ENCODE results near the gene INSM1. TPM values are rescaled to one million over a fixed set of nuclear protein-coding genes. Genes with fewer than 3 reads are reported as not detected.

Gene INSM1
- total RNA-seq, 1 experiment from 2014 or later = not detected

GRCh38 chr20:20370094-20370575 is 2.2 kb downstream of the INSM1 start:
- Histone ChIP-seq H3K4me3 (no peak overlapping the region), H3K4me1 (replicated peaks; ENCODE audit: insufficient read depth) (no peaks in the 10 kb centered on the region), H3K9me3 (ENCODE audit: insufficient read depth, low read depth) (no peaks in the 10 kb centered on the region), H4K20me1 (ENCODE audit: insufficient read depth) (no peaks in the 10 kb centered on the region), H3K36me3 (ENCODE audit: low read depth) (no peaks in the 10 kb centered on the region), H3F3A (ENCODE audit: insufficient read depth, low read depth) (no peaks in the 10 kb centered on the region), H3K9me2 (ENCODE audit: insufficient read depth) (no peaks in the 10 kb centered on the region), H3K27ac (no peak overlapping the region), H2AFZ (no peak overlapping the region), H3K4me2 (no peak overlapping the region), H3K27me3 (ENCODE audit: insufficient read depth, low read depth) (peaks cover 19% of the 10 kb centered on the region), H3K79me2 (ENCODE audit: low read depth) (no peaks in the 10 kb centered on the region)
- intact Hi-C loops (cut with micrococcal nuclease; ENCODE audit: unreplicated experiment) = no loop called here
- CTCF ChIA-PET = no interaction called here
- no peak for DNase-seq
- POLR2A ChIA-PET (ENCODE audit: unreplicated experiment) = no interaction called here
- no TSS peak for BruUV-seq (replicated peaks)
- TF ChIP-seq, protein P1, sequence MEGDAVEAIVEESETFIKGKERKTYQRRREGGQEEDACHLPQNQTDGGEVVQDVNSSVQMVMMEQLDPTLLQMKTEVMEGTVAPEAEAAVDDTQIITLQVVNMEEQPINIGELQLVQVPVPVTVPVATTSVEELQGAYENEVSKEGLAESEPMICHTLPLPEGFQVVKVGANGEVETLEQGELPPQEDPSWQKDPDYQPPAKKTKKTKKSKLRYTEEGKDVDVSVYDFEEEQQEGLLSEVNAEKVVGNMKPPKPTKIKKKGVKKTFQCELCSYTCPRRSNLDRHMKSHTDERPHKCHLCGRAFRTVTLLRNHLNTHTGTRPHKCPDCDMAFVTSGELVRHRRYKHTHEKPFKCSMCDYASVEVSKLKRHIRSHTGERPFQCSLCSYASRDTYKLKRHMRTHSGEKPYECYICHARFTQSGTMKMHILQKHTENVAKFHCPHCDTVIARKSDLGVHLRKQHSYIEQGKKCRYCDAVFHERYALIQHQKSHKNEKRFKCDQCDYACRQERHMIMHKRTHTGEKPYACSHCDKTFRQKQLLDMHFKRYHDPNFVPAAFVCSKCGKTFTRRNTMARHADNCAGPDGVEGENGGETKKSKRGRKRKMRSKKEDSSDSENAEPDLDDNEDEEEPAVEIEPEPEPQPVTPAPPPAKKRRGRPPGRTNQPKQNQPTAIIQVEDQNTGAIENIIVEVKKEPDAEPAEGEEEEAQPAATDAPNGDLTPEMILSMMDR (conservative IDR thresholded peaks at IDR 0.05) = no peak
- TF ChIP-seq EZH2 (IDR thresholded peaks at IDR 0.05; ENCODE audit: low read depth) = no peak

DNA sequence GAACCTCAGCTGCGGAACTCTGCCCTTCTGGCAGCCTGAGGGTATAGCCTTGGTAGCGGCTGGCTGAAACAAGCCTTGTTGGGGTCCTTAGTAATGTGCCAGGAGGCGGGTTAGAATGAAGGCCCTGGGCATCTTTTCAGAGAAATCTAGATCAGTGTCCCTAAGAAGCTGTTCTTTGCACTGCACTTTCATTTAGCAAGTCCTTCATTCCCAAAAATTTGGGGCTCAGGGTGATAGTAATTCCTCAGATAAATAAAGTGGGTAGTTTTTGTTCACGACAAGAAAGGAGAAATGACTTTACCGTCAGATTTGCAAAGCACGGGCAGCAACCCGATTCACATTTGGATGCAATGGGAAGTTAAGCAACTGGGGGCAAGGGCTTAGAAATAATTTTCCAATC is 3.2 kb downstream of the INSM1 start:
- H4K20me1 ChIP-seq (ENCODE audit: insufficient read depth) = no peaks in the 10 kb centered on the region
- no peaks in the 10 kb centered on the region for H3K4me1 ChIP-seq (replicated peaks; ENCODE audit: insufficient read depth)
- peaks cover 22% of the 10 kb centered on the region for H3K27me3 ChIP-seq (ENCODE audit: insufficient read depth, low read depth)
- no peak overlapping the region for H3K4me3 ChIP-seq
- H3K79me2 ChIP-seq (ENCODE audit: low read depth) = no peaks in the 10 kb centered on the region
- TF ChIP-seq EZH2 (IDR thresholded peaks at IDR 0.05; ENCODE audit: low read depth) = no peak
- TF ChIP-seq, protein P1 (conservative IDR thresholded peaks at IDR 0.05) = no peak
- no peak overlapping the region for H3K27ac ChIP-seq
- intact Hi-C loops (cut with micrococcal nuclease; ENCODE audit: unreplicated experiment) = no loop called here
- ChIA-PET POLR2A (ENCODE audit: unreplicated experiment) (no interaction called here), CTCF (no interaction called here)
- H2AFZ ChIP-seq = no peak overlapping the region
- no peaks in the 10 kb centered on the region for H3K36me3 ChIP-seq (ENCODE audit: low read depth)
- H3K4me2 ChIP-seq = no peak overlapping the region
- no peaks in the 10 kb centered on the region for H3F3A ChIP-seq (ENCODE audit: insufficient read depth, low read depth)
- BruUV-seq (replicated peaks) = no TSS peak
- DNase-seq = no peak
- H3K9me2 ChIP-seq (ENCODE audit: insufficient read depth) = no peaks in the 10 kb centered on the region
- no peaks in the 10 kb centered on the region for H3K9me3 ChIP-seq (ENCODE audit: insufficient read depth, low read depth)

- H3K27ac ChIP-seq = no peak overlapping the region
- H3K9me3 ChIP-seq (ENCODE audit: insufficient read depth, low read depth) = no peaks in the 10 kb centered on the region
- H3F3A ChIP-seq (ENCODE audit: insufficient read depth, low read depth) = no peaks in the 10 kb centered on the region
- intact Hi-C loops (cut with micrococcal nuclease; ENCODE audit: unreplicated experiment) = no loop called here
- no peaks in the 10 kb centered on the region for H3K9me2 ChIP-seq (ENCODE audit: insufficient read depth)
- no peaks in the 10 kb centered on the region for H3K4me1 ChIP-seq (replicated peaks; ENCODE audit: insufficient read depth)
- no peaks in the 10 kb centered on the region for H3K36me3 ChIP-seq (ENCODE audit: low read depth)
- no peak overlapping the region for H3K4me3 ChIP-seq
- peaks cover 22% of the 10 kb centered on the region for H3K27me3 ChIP-seq (ENCODE audit: insufficient read depth, low read depth)
- TF ChIP-seq, protein P1 (conservative IDR thresholded peaks at IDR 0.05) = no peak
- TF ChIP-seq EZH2 (IDR thresholded peaks at IDR 0.05; ENCODE audit: low read depth) = no peak
- DNase-seq = no peak
- POLR2A ChIA-PET (ENCODE audit: unreplicated experiment) = no interaction called here
- H2AFZ ChIP-seq = no peak overlapping the region
- no peaks in the 10 kb centered on the region for H3K79me2 ChIP-seq (ENCODE audit: low read depth)
- CTCF ChIA-PET = no interaction called here
- BruUV-seq (replicated peaks) = no TSS peak
- H4K20me1 ChIP-seq (ENCODE audit: insufficient read depth) = no peaks in the 10 kb centered on the region
- no peak overlapping the region for H3K4me2 ChIP-seq
These were observed 3.8 kb downstream of the INSM1 start for GRCh38 chr20:20371681-20372080.
